Mucosa of descending colon (tissue), 3 donors: Measurements from ENCODE around the gene SBF2. TPM values are rescaled to one million over a fixed set of nuclear protein-coding genes. Genes with fewer than 3 reads are reported as not detected.
"Not testable (repeated sequence)": the region's sequence is repeated elsewhere in the genome, so short reads cannot be mapped to it uniquely, and the experiment has no call there.

Experiments used
- ATAC-seq: fragments of 200-7000 bp; cut with Tn5 transposase; one replicate; pipeline ENCODE4 v1.9.1; 2020; ENCODE audit warnings: mild to moderate bottlenecking, moderate library complexity
- DNase-seq, 3 donors: peaks; one replicate each; pipeline ENCODE4 v3.0.0-alpha.2; 2020
- H3K36me3 ChIP-seq: fragments of 200-600 bp; one replicate; pipeline ENCODE4 v1.8.0; 2021; ENCODE audit warnings: low read depth, mild to moderate bottlenecking
- H3K4me1 ChIP-seq: fragments of 200-600 bp; one replicate; pipeline ENCODE4 v1.8.0; 2021; ENCODE audit warnings: low read depth, mild to moderate bottlenecking
- H3K4me3 ChIP-seq: fragments of 200-600 bp; one replicate; pipeline ENCODE4 v1.8.0; 2021; ENCODE audit warnings: mild to moderate bottlenecking
- H3K9me3 ChIP-seq: fragments of 200-600 bp; one replicate; pipeline ENCODE4 v1.8.0; 2021; ENCODE audit warnings: mild to moderate bottlenecking
- CTCF ChIP-seq: fragments of 200-600 bp; IDR thresholded peaks from one replicate; pipeline ENCODE4 v1.8.0; 2022; ENCODE audit warnings: antibody characterized with exemption, mild to moderate bottlenecking
- intact Hi-C, 2 donors: fragments of 100-400 bp; cut with DNase I in 1 of 2; cut with micrococcal nuclease in 1 of 2; formaldehyde crosslinking; loops; one replicate each; pipeline versions ENCODE4 v1.11.0 to v1.11.1; 2022; cut with DNase I, micrococcal nuclease
- total RNA-seq, 3 donors: library from RNA; stranded (reverse); fragmentation: NEBNext Ultra II Directional in 2 of 3; extraction: Animal tissue kit (Norgen Biotek cat#: 25700) in 2 of 3; gene quantifications; one replicate each; pipeline versions ENCODE4 v1.2.1 to v1.2.4, GENCODE V29; 2021 to 2023
- donor health status: DM: no; HTN: no; CAD: no; lungs with moderate emphysema.
- donor health status: DM: no; HTN: no; CAD: no.
- donor health status: DM: no; HTN: yes; CAD: no.

The SBF2 gene
- total RNA-seq, 3 donors from 2014 or later, result 35.2 to 60.3 (median 48.2) TPM

- no peak for TF ChIP-seq CTCF
- H3K4me3 ChIP-seq, result no peak overlapping the region
- H3K9me3 ChIP-seq, result no peaks in the 10 kb centered on the region
- intact Hi-C loops, result no loop called here
- no peaks in the 10 kb centered on the region for H3K36me3 ChIP-seq
- H3K4me1 ChIP-seq, result peaks cover 12% of the 10 kb centered on the region
- no peak for ATAC-seq
- DNase-seq, result no peak
Measured at GRCh38 chr11:9901943-9902342, 392.1 kb downstream of the SBF2 start.

GRCh38 chr11:9900253-9900652 is 393.8 kb downstream of the SBF2 start:
- intact Hi-C loops, H3K4me3 ChIP-seq, H3K36me3 ChIP-seq, H3K9me3 ChIP-seq: not testable (repeated sequence)
- ATAC-seq, result peak; percentile 81
- H3K4me1 ChIP-seq, result peaks cover 12% of the 10 kb centered on the region
- peak in 1 of 3 donors; percentile 19 for DNase-seq

GRCh38 chr11:9899676-9900075 is 394.3 kb downstream of the SBF2 start:
- no peak for ATAC-seq
- no peaks in the 10 kb centered on the region for H3K36me3 ChIP-seq
- H3K4me1 ChIP-seq, result peaks cover 12% of the 10 kb centered on the region
- H3K4me3 ChIP-seq, result no peak overlapping the region
- intact Hi-C loops, result no loop called here
- TF ChIP-seq CTCF, result no peak
- no peak for DNase-seq
- no peaks in the 10 kb centered on the region for H3K9me3 ChIP-seq

DNA sequence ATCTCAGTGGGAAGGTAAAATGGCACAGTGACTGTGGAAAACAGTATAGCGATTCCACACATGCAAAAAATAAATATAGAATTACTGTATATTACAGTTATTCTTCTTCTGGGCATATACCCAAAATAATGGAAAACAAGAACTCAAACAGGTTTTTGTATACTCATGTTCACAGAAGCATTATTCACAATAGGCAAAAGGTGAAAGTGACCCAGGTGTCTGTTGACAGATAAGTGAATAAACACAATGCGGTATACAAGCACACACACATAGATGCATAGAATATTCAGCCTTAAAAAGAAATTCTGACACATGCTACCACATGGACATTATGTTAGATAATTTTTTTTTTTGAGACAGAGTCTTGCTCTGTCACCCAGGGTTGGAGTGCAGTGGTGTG is 397.1 kb downstream of the SBF2 start:
- peaks cover 12% of the 10 kb centered on the region for H3K4me1 ChIP-seq
- no peaks in the 10 kb centered on the region for H3K9me3 ChIP-seq
- DNase-seq (no peak), ATAC-seq (no peak)
- no peaks in the 10 kb centered on the region for H3K36me3 ChIP-seq
- no peak for TF ChIP-seq CTCF
- H3K4me3 ChIP-seq, result no peak overlapping the region
- intact Hi-C loops, result no loop called here

- no peaks in the 10 kb centered on the region for H3K36me3 ChIP-seq
- DNase-seq (no peak), ATAC-seq (no peak)
- no peak overlapping the region for H3K4me3 ChIP-seq
- no peaks in the 10 kb centered on the region for H3K9me3 ChIP-seq
- no peak for TF ChIP-seq CTCF
- intact Hi-C loops, result no loop called here
- peaks cover 12% of the 10 kb centered on the region for H3K4me1 ChIP-seq
Measured at GRCh38 chr11:9895006-9895405, 399.0 kb downstream of the SBF2 start.

DNA sequence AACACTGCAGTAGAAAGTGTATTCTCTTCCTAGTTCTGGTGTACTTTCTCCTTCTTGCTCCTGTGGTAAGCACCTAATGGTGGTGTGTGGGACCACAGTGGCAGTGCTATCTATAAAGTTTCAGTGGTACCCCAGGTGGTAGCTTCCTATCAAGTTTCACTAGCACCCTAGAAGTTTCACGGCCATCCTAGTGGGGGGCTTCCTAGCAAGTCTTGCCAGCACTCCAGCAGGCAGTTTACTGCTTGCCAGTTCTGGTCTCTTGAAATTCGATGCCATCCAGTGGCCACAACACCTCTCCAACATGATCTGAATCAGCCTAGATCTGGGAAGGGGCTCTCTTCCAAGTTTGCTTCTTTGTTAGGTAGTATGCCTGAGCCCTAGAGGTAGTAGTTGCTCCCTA is 400.5 kb downstream of the SBF2 start:
- Histone ChIP-seq H3K9me3 (no peaks in the 10 kb centered on the region), H3K4me1 (no peaks in the 10 kb centered on the region), H3K36me3 (no peaks in the 10 kb centered on the region), H3K4me3 (no peak overlapping the region)
- ATAC-seq (no peak), DNase-seq (no peak)
- intact Hi-C loops, result no loop called here
- TF ChIP-seq CTCF, result no peak
